Head of caudate nucleus (tissue), 42 donors: ENCODE data around the gene FAM221A.
A peak's percentile ranks its signal among the peaks of the same experiment; 100 is the strongest.
"Not testable (repeated sequence)": the region's sequence is repeated elsewhere in the genome, so short reads cannot be mapped to it uniquely, and the experiment has no call there.

Source experiments
- DNase-seq, 42 donors: peaks; one replicate each; pipeline versions ENCODE4 v3.0.0 to v3.0.0-alpha.2; 2020 to 2021; ENCODE audit warnings: mixed read lengths in 7 of 42
- intact Hi-C: fragments of 100-400 bp; cut with DNase I; formaldehyde crosslinking; loops from one replicate; pipeline ENCODE4 v1.15.0; 2022

The FAM221A gene, protein sequence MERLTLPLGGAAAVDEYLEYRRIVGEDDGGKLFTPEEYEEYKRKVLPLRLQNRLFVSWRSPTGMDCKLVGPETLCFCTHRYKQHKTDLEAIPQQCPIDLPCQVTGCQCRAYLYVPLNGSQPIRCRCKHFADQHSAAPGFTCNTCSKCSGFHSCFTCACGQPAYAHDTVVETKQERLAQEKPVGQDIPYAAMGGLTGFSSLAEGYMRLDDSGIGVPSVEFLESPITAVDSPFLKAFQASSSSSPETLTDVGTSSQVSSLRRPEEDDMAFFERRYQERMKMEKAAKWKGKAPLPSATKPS

DNA sequence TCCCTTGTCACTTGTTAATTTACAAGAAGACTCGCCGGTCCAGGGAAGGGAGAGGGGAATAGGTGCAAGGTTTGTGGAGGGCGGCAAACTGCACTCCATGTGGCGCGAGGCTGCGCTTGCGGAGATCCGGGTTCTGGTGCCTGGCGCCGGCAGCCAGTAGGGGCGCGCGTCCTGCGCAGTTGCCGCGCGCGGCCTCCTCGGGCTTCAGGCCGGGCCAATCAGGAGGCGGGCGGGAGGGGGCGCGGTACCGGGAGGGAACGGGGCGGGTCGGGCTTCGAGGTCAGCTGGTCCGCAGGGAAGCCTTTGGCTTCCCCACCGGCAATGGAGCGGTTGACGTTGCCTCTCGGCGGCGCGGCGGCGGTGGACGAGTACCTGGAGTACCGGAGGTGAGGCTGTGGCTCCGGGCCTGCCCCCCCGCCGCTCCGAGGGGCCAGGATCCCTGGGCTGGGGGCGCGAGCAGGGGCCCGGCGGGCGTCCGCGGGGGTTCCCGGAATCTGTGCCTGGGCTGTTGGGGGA is at the start of gene FAM221A:
Gene FAM221A (plus strand): TSS at position 302 of the 516 bp plus-strand sequence. CDS start 20 bp downstream, at position 322.
- peak; percentile 77 to 97 (median 93) for DNase-seq
- intact Hi-C loops: loop anchor here (10.0 kb wide), 1 partner anchor 85 kb away; the partner anchor contains the start of gene CCDC126

DNA sequence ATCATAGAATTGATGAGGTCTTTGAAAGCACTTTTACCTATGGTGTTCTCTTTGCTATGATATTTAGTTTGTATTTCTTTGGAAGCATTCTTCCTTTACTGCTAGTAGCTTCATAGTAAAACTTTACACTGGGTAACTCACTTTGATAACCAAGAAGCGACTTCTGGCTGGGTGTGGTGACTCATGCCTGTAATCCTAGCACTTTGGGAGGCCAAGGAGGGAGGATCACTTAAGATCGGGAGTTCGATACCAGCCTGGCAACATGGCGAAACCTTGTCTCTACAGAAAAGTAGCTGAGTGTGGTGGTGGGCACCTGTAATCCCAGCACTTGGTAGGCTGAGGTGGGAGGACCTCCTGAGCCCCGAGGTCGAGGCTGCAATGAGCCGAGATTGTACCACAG is 46.6 kb upstream of the FAM221A start:
- intact Hi-C loops: no loop called here
- DNase-seq: no peak

DNA sequence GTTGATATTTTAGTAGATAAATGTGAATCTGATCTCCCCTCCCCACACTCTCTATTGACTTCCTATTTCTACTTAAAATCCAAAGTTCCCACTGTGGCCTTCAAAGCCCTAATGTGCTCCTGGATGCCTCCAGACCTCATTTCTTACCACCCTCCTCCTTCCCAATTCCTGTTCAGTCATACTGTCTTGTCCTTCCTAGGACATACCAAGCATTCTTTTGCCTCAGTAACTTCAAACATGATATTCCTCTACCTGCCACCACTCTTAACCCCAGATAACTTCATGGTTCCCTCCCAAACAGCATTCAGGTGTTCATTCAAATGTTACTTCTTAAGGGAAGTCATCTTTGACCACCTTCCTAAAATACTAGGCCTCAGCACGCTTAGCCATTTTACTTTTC is 34.2 kb upstream of the FAM221A start:
- no peak for DNase-seq
- intact Hi-C loops: no loop called here

DNA sequence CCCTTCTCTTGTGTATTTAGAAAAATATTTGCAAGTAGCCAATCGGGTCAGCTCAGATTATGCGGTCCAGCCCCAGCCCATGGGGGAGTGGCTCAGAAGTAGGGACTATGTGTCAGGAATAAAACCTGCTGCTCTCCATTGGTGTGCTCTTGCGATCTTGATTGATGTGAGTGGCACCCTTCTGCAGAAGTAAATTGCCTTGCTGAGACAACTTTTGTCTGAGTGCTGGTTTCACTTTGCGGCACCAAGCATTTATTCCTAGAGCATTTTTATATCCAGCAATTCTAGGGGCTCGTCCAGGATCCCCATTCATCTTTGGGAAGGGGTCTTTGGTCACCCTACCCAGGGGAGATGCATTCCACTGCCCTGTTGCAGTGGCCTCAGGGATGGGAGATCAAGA is 26.1 kb upstream of the FAM221A start:
- intact Hi-C loops: no loop called here
- no peak for DNase-seq

DNA sequence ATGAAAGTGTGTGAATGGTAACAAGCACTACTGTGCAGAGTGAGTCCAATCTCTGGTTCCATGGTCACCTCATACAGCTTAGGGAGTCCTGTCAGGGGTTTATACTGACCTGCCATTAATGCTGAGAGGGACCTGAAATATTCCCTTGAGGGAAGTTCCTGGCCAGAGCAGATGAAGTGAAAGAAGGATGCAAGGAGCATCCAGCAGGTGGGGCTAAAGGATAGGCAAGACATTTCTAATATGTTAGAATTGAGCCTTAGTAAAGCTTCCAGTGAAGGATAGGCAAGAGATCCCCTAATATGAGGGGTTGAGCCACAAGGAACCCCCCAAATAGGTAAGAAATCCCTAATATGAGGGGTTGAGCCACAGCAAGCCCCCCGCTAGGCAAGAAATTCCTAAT is 25.5 kb upstream of the FAM221A start:
- intact Hi-C loops: no loop called here
- DNase-seq: peak in 31 of 42 donors; percentile 15 to 86 (median 47)

DNA sequence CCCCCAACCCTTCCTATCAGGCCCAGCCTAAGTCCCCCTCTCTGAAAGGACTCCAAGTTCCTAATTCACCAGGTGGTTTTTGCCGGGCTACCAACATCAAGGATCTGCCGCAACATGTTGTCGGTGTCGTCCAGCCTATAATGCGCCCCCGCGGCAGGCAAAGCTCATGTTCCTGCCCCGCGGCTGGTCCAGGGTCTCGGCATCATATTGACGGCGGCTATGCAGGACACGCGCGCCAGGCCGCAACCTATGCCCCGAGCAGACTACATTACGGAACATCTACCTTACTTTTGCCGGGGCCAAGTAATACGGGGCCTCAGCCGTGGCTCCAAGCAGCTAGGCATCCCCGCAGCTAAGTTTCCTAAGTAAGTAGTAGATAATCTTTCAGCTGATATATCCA is 24.6 kb upstream of the FAM221A start:
- intact Hi-C loops: no loop called here
- no peak for DNase-seq

DNA sequence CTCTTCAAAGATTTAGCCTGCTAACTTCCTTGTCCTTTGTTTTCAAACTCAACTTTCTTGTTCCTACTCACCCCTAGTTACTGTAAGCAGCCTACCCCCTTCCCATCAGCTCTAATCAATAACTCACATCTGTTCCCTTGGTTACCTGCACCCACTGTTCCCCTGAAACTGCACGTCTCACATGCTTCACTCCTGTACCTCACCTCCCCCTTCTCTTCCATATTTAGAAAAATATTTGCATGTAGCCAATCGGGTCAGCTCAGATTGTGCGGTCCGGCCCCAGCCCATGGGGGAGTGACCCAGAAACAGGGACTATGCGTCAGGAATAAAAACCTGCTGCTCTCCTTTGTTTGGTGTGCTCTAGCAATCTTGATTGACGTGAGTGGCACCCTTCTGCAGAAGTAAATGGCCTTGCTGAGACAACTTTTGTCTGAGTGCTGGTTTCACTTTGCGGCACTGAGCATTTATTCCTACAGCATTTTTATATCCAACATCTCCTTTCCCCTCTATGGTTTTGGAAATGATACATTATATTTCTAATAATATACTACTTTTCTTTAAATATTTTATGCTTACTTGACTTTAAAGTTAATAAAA is 21.1 kb upstream of the FAM221A start:
- DNase-seq: peak in 20 of 42 donors; percentile 10 to 71 (median 31)
- intact Hi-C loops: no loop called here

DNA sequence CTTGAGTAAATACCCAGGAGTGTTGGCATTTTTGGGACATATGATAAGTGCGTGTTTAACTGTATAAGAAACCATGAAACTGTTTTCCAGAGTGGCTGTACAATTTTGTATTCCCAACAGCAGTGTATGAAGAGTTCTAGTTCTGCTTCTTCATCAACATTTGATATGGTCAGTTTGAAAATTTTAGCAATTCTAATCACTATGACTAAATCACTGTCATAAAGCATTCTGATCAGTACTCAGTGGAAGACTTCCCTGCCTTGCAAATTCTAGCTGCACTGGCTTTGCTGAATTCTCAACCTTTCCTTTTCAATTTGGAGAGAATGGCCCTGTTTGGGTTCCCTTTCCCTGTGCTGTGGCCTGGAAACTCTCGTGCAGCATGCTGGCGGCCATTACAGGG is 18.6 kb upstream of the FAM221A start:
- intact Hi-C loops: no loop called here
- DNase-seq: no peak

DNA sequence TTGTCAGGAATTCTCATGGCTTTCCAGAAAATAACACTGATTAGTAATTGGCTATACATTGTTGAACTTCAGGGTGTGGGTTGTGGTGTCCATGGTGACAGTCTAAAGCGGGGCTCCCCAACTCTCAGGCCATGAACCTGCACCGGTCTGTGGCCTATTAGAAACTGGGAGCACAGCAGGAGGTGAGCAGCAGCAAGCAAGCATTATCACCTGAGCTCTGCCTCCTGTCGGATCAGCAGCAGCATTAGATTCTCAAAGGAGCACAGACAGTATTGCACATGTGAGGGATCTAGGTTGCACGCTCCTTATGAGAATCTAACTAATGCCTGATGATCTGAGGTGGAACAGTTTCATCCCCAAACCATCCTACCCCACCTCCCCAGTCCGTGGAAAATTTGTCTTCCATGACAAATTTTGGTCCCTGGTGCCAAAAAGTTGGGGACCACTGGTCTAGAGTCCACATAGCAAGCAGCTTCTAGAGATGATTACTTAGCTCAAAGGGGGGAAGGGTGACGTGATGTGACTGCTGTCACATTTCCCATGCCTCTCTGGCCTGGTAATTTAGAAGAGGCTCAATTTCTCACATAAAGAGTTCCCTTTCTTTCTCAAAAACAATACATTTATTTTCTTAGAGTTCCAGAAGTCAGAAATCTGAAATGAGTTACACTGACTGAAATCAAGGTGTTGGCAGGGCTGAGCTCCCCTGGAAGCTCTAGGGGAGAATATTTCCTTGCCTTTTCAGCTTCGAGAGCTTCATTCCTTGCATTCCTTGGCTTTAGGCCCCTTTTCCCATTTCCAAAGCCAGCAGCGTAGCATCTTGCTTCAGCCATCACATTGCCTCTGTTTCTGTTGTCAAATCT is 17.6 kb upstream of the FAM221A start:
- intact Hi-C loops: no loop called here
- no peak for DNase-seq

DNA sequence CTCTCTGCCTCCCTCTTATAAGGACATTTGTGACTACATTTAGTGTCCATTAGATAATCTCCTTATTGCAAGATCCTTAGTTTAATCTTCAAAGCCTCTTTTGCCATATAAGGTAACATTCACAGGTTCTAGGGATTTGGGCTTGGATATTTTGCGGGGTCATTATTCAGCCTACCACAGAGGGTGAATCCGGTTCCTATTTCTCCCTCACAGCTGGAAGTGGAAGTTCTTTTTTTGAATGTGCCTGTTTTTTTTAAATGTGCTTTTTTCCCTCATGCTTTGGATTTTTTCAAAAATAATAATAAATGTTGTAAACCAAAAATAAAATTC is 17.1 kb upstream of the FAM221A start:
- DNase-seq: no peak
- intact Hi-C loops: no loop called here

DNA sequence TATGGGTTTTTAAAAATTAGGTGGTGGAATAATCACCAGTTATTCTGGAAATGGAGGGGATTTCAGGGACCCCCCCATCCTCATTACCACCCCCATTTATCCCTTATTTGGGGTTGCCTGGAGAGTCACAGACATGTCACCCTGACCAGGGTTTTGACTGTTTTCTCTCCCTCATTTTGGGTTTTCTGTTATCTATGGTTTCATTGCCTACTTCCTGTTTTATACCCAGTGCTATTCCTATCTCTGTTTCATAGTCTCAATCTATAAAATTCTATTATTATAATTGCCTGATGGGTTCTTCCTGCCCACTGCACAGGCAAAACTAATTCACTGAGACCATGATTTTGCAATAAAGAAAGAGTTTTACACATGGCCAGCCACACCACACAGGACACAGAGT is 15.9 kb upstream of the FAM221A start:
- intact Hi-C loops: no loop called here
- no peak for DNase-seq

DNA sequence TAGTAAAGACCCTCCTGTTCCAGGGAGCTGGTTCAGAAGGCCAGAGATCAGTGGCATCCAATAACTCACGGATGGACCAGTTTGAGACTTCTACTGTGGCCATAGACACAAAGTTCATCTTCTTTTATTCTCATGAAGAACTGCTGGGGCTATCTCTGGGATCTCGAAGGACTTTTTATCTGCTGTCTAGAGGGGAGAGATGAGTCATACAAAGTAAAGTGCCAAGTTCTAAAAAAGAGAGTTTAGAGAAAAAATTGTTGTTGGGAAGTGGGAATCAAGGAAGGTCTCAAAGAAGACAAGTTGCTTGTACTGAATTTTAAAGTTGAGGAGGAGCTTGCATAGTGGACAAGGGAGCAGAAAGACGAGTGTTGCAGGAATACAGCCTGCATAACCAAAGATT is 8.0 kb upstream of the FAM221A start:
- intact Hi-C loops: loop anchor here (10.0 kb wide), 1 partner anchor 77 kb away; the partner anchor contains the start of gene CCDC126
- no peak for DNase-seq

DNA sequence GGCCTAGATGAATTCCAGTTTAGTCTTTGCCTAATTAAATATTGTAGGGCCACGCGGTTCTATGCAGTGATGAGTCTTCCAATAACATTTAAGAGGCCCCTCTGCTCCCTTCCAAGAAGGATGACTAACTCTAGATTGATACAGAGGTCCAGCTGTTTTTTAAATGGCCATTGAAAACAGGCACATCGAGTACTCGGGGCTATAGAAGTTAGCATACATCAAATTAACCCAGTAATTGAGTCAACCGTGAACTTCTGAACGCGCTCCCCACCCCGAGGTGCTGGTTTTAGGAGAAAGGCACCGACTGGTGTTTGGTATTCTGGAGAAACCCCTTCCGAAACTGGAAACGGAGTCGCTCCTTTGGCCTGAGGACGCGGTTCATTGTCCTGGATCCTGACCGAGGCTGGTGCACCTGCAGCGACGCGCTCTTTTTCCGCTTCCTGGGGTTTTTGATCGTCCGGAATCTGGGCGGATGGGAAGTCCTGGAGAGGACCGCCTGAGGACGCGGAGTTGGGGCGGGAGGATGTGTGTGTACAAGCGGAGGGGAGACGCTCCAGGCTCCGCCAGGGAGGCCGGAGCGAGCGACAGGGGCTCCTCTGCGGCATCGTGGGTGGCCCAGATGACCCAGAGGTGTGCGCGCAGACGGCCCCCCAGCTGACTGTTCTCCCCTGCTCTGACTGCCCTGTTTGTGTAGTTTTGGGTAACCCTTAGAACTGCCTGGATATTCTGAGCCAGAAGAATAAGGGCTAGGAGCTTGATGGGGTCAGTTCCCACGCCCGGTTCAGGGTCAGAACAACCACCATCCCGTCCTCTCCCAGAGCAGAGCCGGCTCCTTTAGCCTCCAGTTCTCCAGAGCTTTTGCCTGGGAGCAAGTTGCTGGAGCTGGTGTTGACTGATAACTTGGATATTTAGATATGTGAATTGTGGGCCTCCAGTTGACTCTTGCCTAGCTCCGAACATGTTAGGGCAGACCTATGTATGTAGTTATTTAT is 711 bp downstream of the FAM221A start:
- peak; percentile 24 to 89 (median 67) for DNase-seq
- intact Hi-C loops: no loop called here

DNA sequence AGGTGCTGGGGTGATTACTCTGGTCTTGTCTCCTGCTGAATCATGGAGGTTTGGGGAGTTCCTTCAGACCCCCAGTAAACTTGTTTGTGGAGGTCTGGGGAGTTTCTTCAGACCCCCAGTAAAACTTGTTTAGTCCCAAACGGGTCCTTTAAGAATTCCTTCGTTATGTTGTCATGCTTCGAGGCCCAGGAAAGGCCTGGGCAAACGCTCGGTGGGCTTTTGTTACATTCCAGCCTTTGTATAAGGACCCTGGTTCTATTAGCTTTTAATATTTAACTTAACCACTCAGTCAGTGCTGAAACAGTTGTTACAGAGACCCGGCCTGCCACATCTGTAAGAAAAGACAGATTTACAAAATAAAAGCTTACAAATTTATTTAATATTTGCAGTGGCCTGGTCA is 4.0 kb downstream of the FAM221A start:
- DNase-seq, intact Hi-C loops: not testable (repeated sequence)

DNA sequence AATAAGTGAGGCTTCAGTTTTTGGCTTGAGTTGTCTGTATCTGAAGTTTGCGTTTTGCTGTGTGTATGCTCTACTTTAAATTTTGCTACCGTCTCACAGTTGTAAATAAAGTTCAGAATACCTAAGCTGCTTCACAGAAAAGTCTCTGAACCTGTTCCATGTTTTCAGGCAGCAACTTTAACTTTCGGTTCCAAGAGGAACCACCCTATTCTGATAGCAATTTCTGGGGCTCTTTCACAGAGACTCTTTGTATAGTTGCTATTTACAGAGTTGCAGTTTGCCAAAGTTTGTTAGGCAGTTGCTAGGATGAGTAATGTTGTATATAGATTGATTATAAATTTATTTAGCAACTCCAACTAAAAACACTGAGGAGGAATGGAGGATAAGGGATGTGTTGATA is 5.7 kb downstream of the FAM221A start:
- intact Hi-C loops: no loop called here
- DNase-seq: no peak

DNA sequence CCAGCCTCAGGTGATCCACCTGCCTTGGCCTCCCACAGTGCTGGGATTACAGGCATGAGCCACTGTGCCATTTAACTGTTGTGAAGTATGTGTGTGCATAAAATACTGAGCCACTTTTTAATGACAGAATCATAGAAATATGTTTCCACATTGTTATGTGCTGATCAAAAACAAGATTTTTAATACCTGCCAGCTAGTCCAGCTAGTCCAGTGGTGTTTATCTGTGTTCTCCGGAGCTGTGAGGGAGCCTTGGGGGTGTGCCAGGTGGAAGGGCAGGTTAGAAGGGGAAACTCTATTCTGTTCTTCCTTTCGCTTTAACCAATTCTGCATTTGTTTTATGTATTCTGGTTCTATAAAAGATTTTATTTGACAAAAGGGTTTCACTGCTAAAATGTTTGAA is 7.0 kb downstream of the FAM221A start:
- intact Hi-C loops: no loop called here
- DNase-seq: no peak

DNA sequence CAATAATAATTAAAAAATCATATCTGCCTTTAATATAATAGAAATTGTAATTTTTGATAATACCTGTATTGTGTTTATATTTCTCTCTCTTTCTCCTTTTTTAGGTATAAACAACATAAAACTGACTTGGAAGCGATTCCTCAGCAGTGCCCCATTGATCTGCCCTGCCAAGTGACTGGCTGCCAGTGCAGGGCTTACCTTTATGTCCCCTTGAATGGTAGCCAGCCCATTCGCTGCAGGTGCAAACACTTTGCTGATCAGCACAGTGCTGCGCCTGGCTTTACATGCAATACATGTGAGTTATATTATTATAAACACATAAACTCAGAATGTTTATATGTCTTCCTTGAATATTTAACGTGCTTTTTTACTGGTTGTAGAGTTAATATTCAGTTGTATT is 9.2 kb downstream of the FAM221A start:
- DNase-seq: no peak
- intact Hi-C loops: no loop called here

DNA sequence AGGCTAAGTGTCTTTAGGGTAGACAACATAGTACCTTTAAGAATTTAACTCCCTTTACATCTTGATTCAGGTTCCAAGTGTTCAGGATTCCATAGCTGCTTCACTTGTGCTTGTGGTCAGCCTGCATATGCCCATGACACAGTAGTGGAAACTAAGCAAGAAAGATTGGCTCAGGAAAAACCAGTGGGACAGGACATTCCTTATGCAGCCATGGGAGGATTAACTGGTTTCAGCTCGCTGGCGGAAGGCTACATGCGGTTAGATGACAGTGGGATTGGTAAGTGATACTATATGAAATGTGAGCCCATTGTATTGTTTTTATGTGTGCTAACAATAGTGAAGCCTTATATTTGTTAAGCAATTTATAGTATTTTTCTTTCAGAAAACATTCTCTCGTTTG is 11.3 kb downstream of the FAM221A start:
- intact Hi-C loops: no loop called here
- no peak for DNase-seq

DNA sequence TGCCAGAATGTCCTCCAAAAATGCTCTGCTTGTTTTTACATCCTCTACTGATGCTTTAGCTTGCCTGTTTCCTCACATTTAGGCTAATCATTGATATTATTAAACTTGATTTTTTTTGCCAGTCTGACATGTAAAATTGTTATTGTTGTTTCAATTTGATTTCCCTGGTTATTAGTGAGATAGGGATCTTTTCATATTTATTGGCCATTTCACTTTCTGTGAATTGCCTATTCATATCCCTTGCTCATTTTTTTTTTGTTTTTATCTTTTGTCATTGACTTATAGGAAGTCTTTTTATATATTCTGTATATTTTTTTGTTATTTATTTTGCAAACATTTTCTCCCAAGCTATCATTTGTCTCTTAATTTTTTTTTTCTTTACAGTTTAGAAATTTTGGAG is 13.2 kb downstream of the FAM221A start:
- intact Hi-C loops: no loop called here
- DNase-seq: no peak
